ENCODE data around the gene PATJ.

DNA sequence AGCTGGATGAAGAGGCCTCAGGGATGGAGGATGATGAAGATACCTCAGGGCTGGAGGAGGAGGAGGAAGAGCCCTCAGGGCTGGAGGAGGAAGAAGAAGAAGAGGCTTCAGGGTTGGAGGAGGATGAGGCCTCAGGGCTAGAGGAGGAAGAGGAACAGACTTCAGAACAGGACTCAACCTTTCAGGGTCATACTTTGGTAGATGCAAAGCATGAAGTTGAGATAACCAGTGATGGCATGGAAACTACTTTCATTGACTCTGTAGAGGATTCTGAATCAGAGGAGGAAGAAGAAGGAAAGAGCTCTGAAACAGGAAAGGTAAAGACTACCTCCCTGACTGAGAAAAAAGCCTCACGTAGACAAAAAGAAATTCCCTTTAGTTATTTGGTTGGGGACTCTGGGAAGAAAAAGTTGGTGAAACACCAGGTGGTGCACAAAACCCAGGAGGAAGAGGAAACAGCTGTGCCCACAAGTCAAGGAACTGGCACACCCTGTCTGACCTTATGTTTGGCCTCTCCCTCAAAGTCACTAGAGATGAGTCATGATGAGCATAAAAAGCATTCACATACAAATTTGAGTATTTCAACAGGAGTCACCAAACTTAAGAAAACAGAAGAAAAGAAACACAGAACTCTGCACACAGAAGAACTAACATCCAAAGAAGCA is 467.8 kb downstream of the PATJ start:
- no peak for TF ChIP-seq POLR2A (IDR thresholded peaks at IDR 0.05)
- TF ChIP-seq, protein P1, sequence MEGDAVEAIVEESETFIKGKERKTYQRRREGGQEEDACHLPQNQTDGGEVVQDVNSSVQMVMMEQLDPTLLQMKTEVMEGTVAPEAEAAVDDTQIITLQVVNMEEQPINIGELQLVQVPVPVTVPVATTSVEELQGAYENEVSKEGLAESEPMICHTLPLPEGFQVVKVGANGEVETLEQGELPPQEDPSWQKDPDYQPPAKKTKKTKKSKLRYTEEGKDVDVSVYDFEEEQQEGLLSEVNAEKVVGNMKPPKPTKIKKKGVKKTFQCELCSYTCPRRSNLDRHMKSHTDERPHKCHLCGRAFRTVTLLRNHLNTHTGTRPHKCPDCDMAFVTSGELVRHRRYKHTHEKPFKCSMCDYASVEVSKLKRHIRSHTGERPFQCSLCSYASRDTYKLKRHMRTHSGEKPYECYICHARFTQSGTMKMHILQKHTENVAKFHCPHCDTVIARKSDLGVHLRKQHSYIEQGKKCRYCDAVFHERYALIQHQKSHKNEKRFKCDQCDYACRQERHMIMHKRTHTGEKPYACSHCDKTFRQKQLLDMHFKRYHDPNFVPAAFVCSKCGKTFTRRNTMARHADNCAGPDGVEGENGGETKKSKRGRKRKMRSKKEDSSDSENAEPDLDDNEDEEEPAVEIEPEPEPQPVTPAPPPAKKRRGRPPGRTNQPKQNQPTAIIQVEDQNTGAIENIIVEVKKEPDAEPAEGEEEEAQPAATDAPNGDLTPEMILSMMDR (IDR thresholded peaks at IDR 0.05) = no peak
